Measurements from ENCODE around the gene ZBTB20.

DNA sequence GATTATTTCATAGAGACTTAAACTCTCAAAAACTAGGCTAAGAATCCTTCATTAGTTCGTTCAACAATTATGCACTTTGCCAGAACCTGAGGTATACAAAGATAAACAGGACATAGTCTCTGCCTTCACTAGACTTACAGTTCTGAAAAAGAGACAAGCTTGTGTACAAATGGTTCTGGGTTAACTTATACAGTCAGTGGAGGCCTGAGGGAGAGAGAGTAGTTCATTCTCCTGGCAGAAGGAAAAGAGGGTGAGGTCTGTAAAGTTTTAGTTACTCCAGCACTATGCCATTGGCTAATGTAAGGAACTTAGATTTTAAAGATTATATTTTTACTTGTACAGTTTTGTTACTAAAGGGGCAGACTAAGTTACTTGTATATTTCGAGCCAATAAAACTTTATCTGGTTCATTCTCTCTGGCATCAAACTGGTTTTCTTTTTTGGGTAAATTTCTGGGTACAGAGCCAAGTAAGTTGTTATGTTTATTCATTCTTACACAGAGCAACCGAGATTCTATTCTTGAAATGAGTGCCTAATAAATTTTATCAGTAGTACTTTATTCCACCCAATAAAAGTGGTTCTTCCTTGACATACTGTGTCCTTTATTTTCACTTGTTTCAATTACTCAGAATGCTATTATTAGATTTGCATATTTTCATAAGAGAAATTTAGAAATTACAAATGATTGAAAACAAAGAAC, 574.6 kb downstream of the ZBTB20 start:
- TF ChIP-seq, protein P1, sequence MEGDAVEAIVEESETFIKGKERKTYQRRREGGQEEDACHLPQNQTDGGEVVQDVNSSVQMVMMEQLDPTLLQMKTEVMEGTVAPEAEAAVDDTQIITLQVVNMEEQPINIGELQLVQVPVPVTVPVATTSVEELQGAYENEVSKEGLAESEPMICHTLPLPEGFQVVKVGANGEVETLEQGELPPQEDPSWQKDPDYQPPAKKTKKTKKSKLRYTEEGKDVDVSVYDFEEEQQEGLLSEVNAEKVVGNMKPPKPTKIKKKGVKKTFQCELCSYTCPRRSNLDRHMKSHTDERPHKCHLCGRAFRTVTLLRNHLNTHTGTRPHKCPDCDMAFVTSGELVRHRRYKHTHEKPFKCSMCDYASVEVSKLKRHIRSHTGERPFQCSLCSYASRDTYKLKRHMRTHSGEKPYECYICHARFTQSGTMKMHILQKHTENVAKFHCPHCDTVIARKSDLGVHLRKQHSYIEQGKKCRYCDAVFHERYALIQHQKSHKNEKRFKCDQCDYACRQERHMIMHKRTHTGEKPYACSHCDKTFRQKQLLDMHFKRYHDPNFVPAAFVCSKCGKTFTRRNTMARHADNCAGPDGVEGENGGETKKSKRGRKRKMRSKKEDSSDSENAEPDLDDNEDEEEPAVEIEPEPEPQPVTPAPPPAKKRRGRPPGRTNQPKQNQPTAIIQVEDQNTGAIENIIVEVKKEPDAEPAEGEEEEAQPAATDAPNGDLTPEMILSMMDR (IDR thresholded peaks at IDR 0.05), result no peak
- TF ChIP-seq EZH2 (IDR thresholded peaks at IDR 0.05; ENCODE audit: borderline replicate concordance, insufficient read depth, low read depth, low read length, poor library complexity, severe bottlenecking), result no peak

Data from B cell (primary cell).